ENCODE measurements around the gene PFKFB2.

DNA sequence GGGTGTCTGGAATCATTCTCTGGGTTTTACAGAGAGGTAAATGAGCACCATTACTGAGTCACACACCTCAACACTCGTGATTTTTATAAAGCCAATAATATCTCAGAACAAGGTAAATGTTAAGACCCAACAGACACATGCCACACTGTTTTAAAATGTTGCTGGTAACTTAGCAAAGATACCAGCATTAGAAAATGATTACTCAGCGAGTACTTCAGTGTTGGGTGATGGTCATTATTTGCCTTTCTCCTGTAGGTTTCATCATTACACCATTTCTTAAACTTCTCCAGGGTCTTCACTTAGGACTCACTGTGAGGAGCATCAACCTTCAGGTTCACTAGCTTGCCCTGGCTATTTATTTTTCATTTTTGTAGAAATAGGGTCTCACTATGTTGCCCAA, 28.7 kb downstream of the PFKFB2 start:
- no peak for TF ChIP-seq FOXP2 (optimal IDR thresholded peaks at IDR 0.05; ENCODE audit: control extremely low read depth, extremely low read length, insufficient read depth)
- TF ChIP-seq EZH2 (IDR thresholded peaks at IDR 0.05): no peak
- TF ChIP-seq POLR2AphosphoS5 (IDR thresholded peaks at IDR 0.05; ENCODE audit: borderline replicate concordance, low read depth, low read length): no peak

Measured in SK-N-MC (cell line).